Tibial nerve (tissue), 4 donors: Measurements from ENCODE around the gene PHYH.

Experiments
- CTCF ChIP-seq, 5 experiments: fragments of 200-600 bp in 3 of 5; fragments of 450-650 bp in 2 of 5; sonication (generic) in 3 of 5; IDR thresholded peaks; one replicate each; pipeline ENCODE4 v1.5.1; 2016 to 2019; ENCODE audit warnings: antibody characterized with exemption in 5 of 5, mild to moderate bottlenecking in 3 of 5, moderate library complexity in 2 of 5
- EP300 ChIP-seq, 2 donors: sonication (generic); formaldehyde crosslinking; IDR thresholded peaks; one replicate each; pipeline ENCODE4 v1.6.1; 2017; ENCODE audit warnings: antibody characterized with exemption in 2 of 2, mild to moderate bottlenecking in 1 of 2
- POLR2A ChIP-seq, 2 donors: fragments of 450-650 bp; IDR thresholded peaks; one replicate each; pipeline ENCODE4 v1.6.1; 2017; ENCODE audit warnings: antibody characterized with exemption in 2 of 2, mild to moderate bottlenecking in 2 of 2, moderate library complexity in 2 of 2

DNA sequence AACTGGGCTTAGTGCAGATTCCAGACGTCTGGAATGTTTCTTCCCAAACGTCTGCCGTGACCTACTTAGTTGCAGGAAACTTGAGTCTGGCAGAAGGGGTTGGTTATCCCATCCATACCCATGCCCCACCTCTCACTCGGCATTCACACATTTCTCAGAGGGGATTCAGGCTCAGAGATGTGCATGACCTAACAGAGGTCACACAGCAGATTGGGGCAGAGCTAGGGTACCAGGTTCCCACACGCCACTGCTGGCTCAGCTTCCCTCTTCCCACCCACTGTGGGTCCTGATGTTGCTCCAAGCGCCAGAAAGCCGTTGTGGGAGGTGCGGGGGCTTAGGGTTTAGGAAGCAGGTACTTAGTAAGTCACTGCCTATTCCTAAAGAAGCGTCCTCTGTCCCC, 68.7 kb downstream of the PHYH start:
- TF ChIP-seq CTCF (IDR thresholded peaks at IDR 0.05) (no peak), EP300 (IDR thresholded peaks at IDR 0.05) (no peak), POLR2A (IDR thresholded peaks at IDR 0.05) (no peak)
